Stimulated activated CD4-positive, alpha-beta T cell treated with anti-CD3 and anti-CD28 coated beads, TNF-alpha, amount 100 ng/mL, for 48 hours (primary cell): ENCODE data around the gene C9orf40.

Experiments used
- DNase-seq, 3 donors: peaks; one replicate each; pipeline ENCODE4 v3.0.0-alpha.2; 2020; ENCODE audit warnings: low read depth in 3 of 3

The C9orf40 gene

GRCh38 chr9:74940600-74940999, 12.1 kb downstream of the C9orf40 start:
- DNase-seq, result no peak

GRCh38 chr9:74935008-74935407, 17.7 kb downstream of the C9orf40 start:
- no peak for DNase-seq

- DNase-seq, result no peak
Observed at GRCh38 chr9:74921737-74922136, 31.0 kb downstream of the C9orf40 start.

- no peak for DNase-seq
Observed at GRCh38 chr9:74920944-74921626, 31.6 kb downstream of the C9orf40 start.

GRCh38 chr9:74910036-74910435, 42.7 kb downstream of the C9orf40 start:
- DNase-seq, result no peak

- no peak for DNase-seq
Observed at GRCh38 chr9:74908665-74909064, 44.0 kb downstream of the C9orf40 start.

- no peak for DNase-seq
Observed at GRCh38 chr9:74907085-74907484, 45.6 kb downstream of the C9orf40 start.

GRCh38 chr9:74901001-74901400, 51.7 kb downstream of the C9orf40 start:
- no peak for DNase-seq
